Mesenchymal stem cell (in vitro differentiated cells and primary cell): ENCODE results near the gene FLNA.

Experiments
- DNase-seq: peaks from one replicate; pipeline ENCODE4 v3.0.0-alpha.2; 2013
- H2AFZ ChIP-seq: one replicate; pipeline ENCODE4 v1.6.1; 2013; ENCODE audit warnings: low read depth, mild to moderate bottlenecking, control low read depth, inconsistent platforms, low read length, moderate library complexity
- H2AK5ac ChIP-seq: 2 replicates; pipeline ENCODE4 v1.6.1; 2013; ENCODE audit warnings: low read length, moderate library complexity, mild to moderate bottlenecking, inconsistent platforms; ENCODE audit not compliant: severe bottlenecking
- H2BK120ac ChIP-seq: one replicate; pipeline ENCODE4 v1.6.1; 2013; ENCODE audit warnings: low read depth, mild to moderate bottlenecking, inconsistent platforms, low read length, moderate library complexity
- H2BK12ac ChIP-seq, 2 experiments: one replicate each; pipeline ENCODE4 v1.6.1; 2013; ENCODE audit warnings: inconsistent platforms in 2 of 2, low read length in 2 of 2, mild to moderate bottlenecking in 2 of 2, moderate library complexity in 2 of 2, control low read depth in 1 of 2
- H2BK15ac ChIP-seq: one replicate; pipeline ENCODE4 v1.6.1; 2013; ENCODE audit warnings: mild to moderate bottlenecking, low read depth, inconsistent platforms; ENCODE audit not compliant: poor library complexity, severe bottlenecking
- H2BK5ac ChIP-seq: 2 replicates; pipeline ENCODE4 v1.6.1; 2013; ENCODE audit warnings: low read depth, mild to moderate bottlenecking, low read length, control low read depth, inconsistent platforms; ENCODE audit not compliant: poor library complexity, severe bottlenecking
- H3K14ac ChIP-seq, 2 experiments: one replicate each; pipeline ENCODE4 v1.6.1; 2013; ENCODE audit warnings: inconsistent platforms in 2 of 2, low read length in 2 of 2, control low read depth in 1 of 2, mild to moderate bottlenecking in 1 of 2, moderate library complexity in 1 of 2
- H3K18ac ChIP-seq, 2 experiments: one replicate each; pipeline ENCODE4 v1.6.1; 2013; ENCODE audit warnings: inconsistent platforms in 2 of 2, low read length in 2 of 2, control low read depth in 1 of 2, low read depth in 1 of 2, mild to moderate bottlenecking in 1 of 2
- H3K23ac ChIP-seq, 2 experiments: one replicate each; pipeline ENCODE4 v1.6.1; 2013; ENCODE audit warnings: inconsistent platforms in 2 of 2, low read length in 2 of 2, mild to moderate bottlenecking in 2 of 2, moderate library complexity in 2 of 2, control low read depth in 1 of 2
- H3K27ac ChIP-seq: 2 replicates; pipeline ENCODE4 v1.5.1; 2013; ENCODE audit warnings: mild to moderate bottlenecking, moderate library complexity, low read length, control low read depth, inconsistent platforms; ENCODE audit not compliant: poor library complexity, severe bottlenecking
- H3K27me3 ChIP-seq, 2 experiments: 2 replicates each; pipeline versions ENCODE4 v1.6.1 to v1.7.0; 2013; ENCODE audit warnings: low read length in 2 of 2, mild to moderate bottlenecking in 2 of 2, moderate library complexity in 2 of 2, control low read depth in 1 of 2, inconsistent platforms in 1 of 2; ENCODE audit not compliant: control insufficient read depth in 1 of 2, insufficient read depth in 1 of 2
- H3K36me3 ChIP-seq, 2 experiments: 2 replicates each; pipeline versions ENCODE4 v1.6.1 to v1.7.0; 2013; ENCODE audit warnings: low read length in 2 of 2, control low read depth in 1 of 2, inconsistent platforms in 1 of 2, low read depth in 1 of 2, mild to moderate bottlenecking in 1 of 2; ENCODE audit not compliant: insufficient read depth in 2 of 2, control insufficient read depth in 1 of 2
- H3K4ac ChIP-seq, 2 experiments: one replicate each; pipeline ENCODE4 v1.6.1; 2013; ENCODE audit warnings: inconsistent platforms in 2 of 2, low read length in 2 of 2, mild to moderate bottlenecking in 2 of 2, moderate library complexity in 2 of 2, control low read depth in 1 of 2, low read depth in 1 of 2
- H3K4me1 ChIP-seq: 2 replicates; pipeline ENCODE4 v1.6.1; 2013; ENCODE audit warnings: low read depth, low read length, control low read depth; ENCODE audit not compliant: control insufficient read depth, insufficient read depth
- H3K4me2 ChIP-seq: 2 replicates; pipeline ENCODE4 v1.6.1; 2013; ENCODE audit warnings: low read length, mild to moderate bottlenecking, inconsistent platforms; ENCODE audit not compliant: poor library complexity, severe bottlenecking
- H3K4me3 ChIP-seq, 2 experiments: 2 replicates each; pipeline versions ENCODE4 v1.5.1 to v1.7.0; 2013; ENCODE audit warnings: low read length in 2 of 2, mild to moderate bottlenecking in 2 of 2, control low read depth in 1 of 2, low read depth in 1 of 2; ENCODE audit not compliant: insufficient read depth in 1 of 2
- H3K79me1 ChIP-seq: replicated peaks from 2 replicates; pipeline ENCODE4 v1.6.1; 2013; ENCODE audit warnings: mild to moderate bottlenecking, control low read depth, low read length, inconsistent platforms; ENCODE audit not compliant: poor library complexity, severe bottlenecking
- H3K9ac ChIP-seq: 2 replicates; pipeline ENCODE4 v1.7.0; 2013; ENCODE audit warnings: mild to moderate bottlenecking, low read length, moderate library complexity
- H3K9me3 ChIP-seq: 2 replicates; pipeline ENCODE4 v1.7.0; 2013; ENCODE audit warnings: mild to moderate bottlenecking, low read length; ENCODE audit not compliant: control insufficient read depth
- H4K8ac ChIP-seq: one replicate; pipeline ENCODE4 v1.6.1; 2013; ENCODE audit warnings: inconsistent platforms, mild to moderate bottlenecking, low read length, moderate library complexity
- H4K91ac ChIP-seq: one replicate; pipeline ENCODE4 v1.6.1; 2013; ENCODE audit warnings: mild to moderate bottlenecking, low read length, inconsistent platforms
- WGBS: methylation state at CpG from one replicate; pipeline ENCODE4 v1.1.7; 2013; ENCODE audit warnings: mixed read lengths; 5-methylcytosine and 5-hydroxymethylcytosine counted together

FLNA gene

GRCh38 chrX:154357205-154357604 is 17.2 kb downstream of the FLNA start:
- H3K9ac ChIP-seq: no peak overlapping the region
- H2BK120ac ChIP-seq: no peak overlapping the region
- H3K4ac ChIP-seq: no peak overlapping the region
- no peak overlapping the region for H2BK5ac ChIP-seq
- 93% methylated on average over 27 of the region's 27 CpGs for WGBS
- H2BK12ac ChIP-seq: no peak overlapping the region
- H3K27me3 ChIP-seq: no peaks in the 10 kb centered on the region
- peak overlapping the region in 1 of 2 experiments; percentile 49 for H3K14ac ChIP-seq
- peak overlapping the region; percentile 62 for H4K91ac ChIP-seq
- no peak overlapping the region for H2BK15ac ChIP-seq
- H4K8ac ChIP-seq: no peak overlapping the region
- no peak overlapping the region for H2AK5ac ChIP-seq
- no peak overlapping the region for H3K23ac ChIP-seq
- peaks cover 27% of the 10 kb centered on the region for H3K4me1 ChIP-seq
- H3K18ac ChIP-seq: no peak overlapping the region
- H3K4me3 ChIP-seq: no peak overlapping the region
- no peak overlapping the region for H2AFZ ChIP-seq
- H3K4me2 ChIP-seq: no peak overlapping the region
- no peaks in the 10 kb centered on the region for H3K9me3 ChIP-seq
- peaks cover 88 to 97% of the 10 kb centered on the region in 2 experiments for H3K36me3 ChIP-seq
- DNase-seq: no peak
- H3K79me1 ChIP-seq: no peaks in the 10 kb centered on the region
- H3K27ac ChIP-seq: no peak overlapping the region

- Histone ChIP-seq H2BK120ac (no peak overlapping the region), H4K91ac (no peak overlapping the region), H3K18ac (no peak overlapping the region), H3K36me3 (peaks cover 88 to 97% of the 10 kb centered on the region in 2 experiments), H3K79me1 (no peaks in the 10 kb centered on the region), H3K9ac (no peak overlapping the region), H3K4me2 (no peak overlapping the region), H2AK5ac (no peak overlapping the region), H3K4me3 (no peak overlapping the region), H3K4ac (no peak overlapping the region), H4K8ac (no peak overlapping the region), H2BK15ac (no peak overlapping the region), H3K27ac (no peak overlapping the region), H2BK5ac (no peak overlapping the region), H3K4me1 (peaks cover 25% of the 10 kb centered on the region), H3K27me3 (no peaks in the 10 kb centered on the region), H3K9me3 (no peaks in the 10 kb centered on the region), H3K23ac (no peak overlapping the region), H2BK12ac (no peak overlapping the region), H3K14ac (no peak overlapping the region), H2AFZ (no peak overlapping the region)
- DNase-seq: no peak
- 94% methylated on average over 6 of the region's 13 CpGs for WGBS
These were observed 17.8 kb downstream of the FLNA start for GRCh38 chrX:154356596-154356995.

- Histone ChIP-seq H3K18ac (no peak overlapping the region), H4K8ac (no peak overlapping the region), H3K9me3 (no peaks in the 10 kb centered on the region), H3K4me1 (peaks cover 25% of the 10 kb centered on the region), H3K9ac (no peak overlapping the region), H4K91ac (no peak overlapping the region), H2AFZ (no peak overlapping the region), H3K36me3 (peaks cover 90 to 100% of the 10 kb centered on the region in 2 experiments), H3K23ac (no peak overlapping the region), H3K27ac (no peak overlapping the region), H3K79me1 (no peaks in the 10 kb centered on the region), H2BK15ac (no peak overlapping the region), H2BK12ac (no peak overlapping the region), H3K14ac (no peak overlapping the region), H2BK120ac (no peak overlapping the region), H3K4ac (no peak overlapping the region), H2AK5ac (no peak overlapping the region), H2BK5ac (no peak overlapping the region), H3K4me3 (no peak overlapping the region), H3K4me2 (no peak overlapping the region), H3K27me3 (no peaks in the 10 kb centered on the region)
- no peak for DNase-seq
- WGBS: 94% methylated on average over 10 of the region's 12 CpGs
These were observed 18.7 kb downstream of the FLNA start for GRCh38 chrX:154355776-154356140.

GRCh38 chrX:154355094-154355775 is 19.2 kb downstream of the FLNA start:
- no peaks in the 10 kb centered on the region for H3K79me1 ChIP-seq
- no peak for DNase-seq
- H3K23ac ChIP-seq: no peak overlapping the region
- no peaks in the 10 kb centered on the region for H3K27me3 ChIP-seq
- no peak overlapping the region for H4K8ac ChIP-seq
- H2AK5ac ChIP-seq: no peak overlapping the region
- no peak overlapping the region for H2BK12ac ChIP-seq
- H4K91ac ChIP-seq: no peak overlapping the region
- no peak overlapping the region for H3K18ac ChIP-seq
- 92% methylated on average over 26 of the region's 30 CpGs for WGBS
- H3K36me3 ChIP-seq: peaks cover 91 to 100% of the 10 kb centered on the region in 2 experiments
- no peak overlapping the region for H3K4me2 ChIP-seq
- peaks cover 25% of the 10 kb centered on the region for H3K4me1 ChIP-seq
- H3K14ac ChIP-seq: no peak overlapping the region
- no peak overlapping the region for H2AFZ ChIP-seq
- no peak overlapping the region for H2BK15ac ChIP-seq
- H2BK5ac ChIP-seq: no peak overlapping the region
- H3K27ac ChIP-seq: no peak overlapping the region
- H3K9me3 ChIP-seq: no peaks in the 10 kb centered on the region
- no peak overlapping the region for H3K9ac ChIP-seq
- no peak overlapping the region for H3K4ac ChIP-seq
- no peak overlapping the region for H3K4me3 ChIP-seq
- H2BK120ac ChIP-seq: no peak overlapping the region
